HCT116 (cell line): Measurements from ENCODE around the gene MRFAP1. TPM values are rescaled to one million over a fixed set of nuclear protein-coding genes. Genes with fewer than 3 reads are reported as not detected.

Source experiments
- ATAC-seq: fragments of 200-7000 bp; cut with Tn5 transposase; 2 replicates; pipeline ENCODE4 v1.9.1; 2020; ENCODE audit warnings: mild to moderate bottlenecking, moderate library complexity
- BruUV-seq: library from RNA; stranded (reverse); fragments of 400-500 nt; replicated peaks from 2 replicates; lab custom pipeline; 2021; lab: Mats Ljungman, UMichigan
- CTCF ChIA-PET: fragments of 300-600 bp; sonication (Branson Sonifier 250); formaldehyde crosslinking; loops from one replicate; lab custom pipeline; 2021; ENCODE audit warnings: antibody characterized with exemption; lab: Charles Lee
- POLR2A ChIA-PET: fragments of 300-600, 350-600 bp; sonication (Branson Sonifier 250); formaldehyde crosslinking; loops from one replicate; lab custom pipeline; 2021; ENCODE audit warnings: antibody characterized with exemption; lab: Charles Lee
- RAD21 ChIA-PET, 2 experiments: fragments of 300-600 bp; sonication (Branson Sonifier 250); formaldehyde crosslinking; loops; one replicate each; lab custom pipeline; 2023; ENCODE audit warnings: low total read pairs in 2 of 2; ENCODE audit not compliant: uncharacterized antibody in 2 of 2, unreplicated experiment in 2 of 2, low non-redundant PET in 1 of 2; lab: Charles Lee
- DNase-seq: peaks from one replicate; pipeline ENCODE4 v3.0.0-alpha.2; 2010; ENCODE audit warnings: low read depth, low spot score
- H2AFZ ChIP-seq: fragments of 200-600 bp; shearing (Covaris generic), sonication (generic); 2 replicates; pipeline ENCODE4 v1.6.1; 2017; ENCODE audit warnings: low read depth, mixed run types, mixed read lengths, antibody characterized with exemption, low read length; ENCODE audit not compliant: poor library complexity, severe bottlenecking
- H3K27ac ChIP-seq: 2 replicates; pipeline ENCODE4 v1.5.1; 2012; ENCODE audit warnings: low read depth, low read length
- H3K27me3 ChIP-seq: fragments of 200-600 bp; sonication (generic); 2 replicates; pipeline ENCODE4 v1.6.1; 2016; ENCODE audit warnings: mixed run types, low read length, mixed read lengths; ENCODE audit not compliant: insufficient read depth
- H3K36me3 ChIP-seq, 2 experiments: fragments of 200-500 bp in 1 of 2; fragments of 200-600 bp in 1 of 2; sonication (Bioruptor generic) in 1 of 2; sonication (generic) in 1 of 2; 2 replicates each; pipeline versions ENCODE4 v1.5.1 to v1.6.1; 2014 to 2016; ENCODE audit warnings: low read length in 2 of 2, inconsistent platforms in 1 of 2, mixed read lengths in 1 of 2, mixed run types in 1 of 2; ENCODE audit not compliant: insufficient read depth in 2 of 2, control insufficient read depth in 1 of 2
- H3K4me1 ChIP-seq, 2 experiments: fragments of 200-600 bp in 1 of 2; sonication (generic) in 1 of 2; 2 replicates each; pipeline versions ENCODE4 v1.5.1 to v1.6.1; 2012 to 2017; ENCODE audit warnings: low read length in 2 of 2, inconsistent platforms in 1 of 2, mild to moderate bottlenecking in 1 of 2, mixed read lengths in 1 of 2, mixed run types in 1 of 2, moderate library complexity in 1 of 2; ENCODE audit not compliant: insufficient read depth in 2 of 2, control insufficient read depth in 1 of 2
- H3K4me2 ChIP-seq: fragments of 200-600 bp; sonication (generic); 2 replicates; pipeline ENCODE4 v1.6.1; 2017; ENCODE audit warnings: mixed run types, low read length, mixed read lengths
- H3K4me3 ChIP-seq, 2 experiments: fragments of 200-600 bp in 1 of 2; sonication (generic) in 1 of 2; replicated peaks in 1 of 2; 2 replicates each; pipeline ENCODE4 v1.5.1; 2011 to 2016; ENCODE audit warnings: low read length in 2 of 2, control low read depth in 1 of 2, low read depth in 1 of 2, mild to moderate bottlenecking in 1 of 2, mixed read lengths in 1 of 2, mixed run types in 1 of 2
- H3K79me2 ChIP-seq: fragments of 200-600 bp; sonication (generic); 2 replicates; pipeline ENCODE4 v1.6.1; 2017; ENCODE audit warnings: mild to moderate bottlenecking, mixed run types, low read length, moderate library complexity, mixed read lengths; ENCODE audit not compliant: insufficient read depth
- H3K9ac ChIP-seq: fragments of 200-600 bp; sonication (generic); 2 replicates; pipeline ENCODE4 v1.6.1; 2016; ENCODE audit warnings: low read length, mixed read lengths
- H3K9me2 ChIP-seq: fragments of 200-600 bp; sonication (generic), shearing (Covaris generic); 2 replicates; pipeline ENCODE4 v1.6.1; 2017; ENCODE audit warnings: mixed run types, mild to moderate bottlenecking, moderate library complexity; ENCODE audit not compliant: insufficient read depth
- H3K9me3 ChIP-seq, 2 experiments: fragments of 200-500 bp in 1 of 2; fragments of 200-600 bp in 1 of 2; sonication (Bioruptor generic) in 1 of 2; sonication (generic) in 1 of 2; 2 replicates each; pipeline ENCODE4 v1.6.1; 2014 to 2017; ENCODE audit warnings: low read length in 2 of 2, mixed read lengths in 2 of 2, inconsistent platforms in 1 of 2, low read depth in 1 of 2, mild to moderate bottlenecking in 1 of 2, mixed run types in 1 of 2, moderate library complexity in 1 of 2; ENCODE audit not compliant: control insufficient read depth in 1 of 2, insufficient read depth in 1 of 2
- H4K20me1 ChIP-seq: fragments of 200-600 bp; sonication (generic), shearing (Covaris generic); 2 replicates; pipeline ENCODE4 v1.6.1; 2017; ENCODE audit warnings: mixed run types, mild to moderate bottlenecking, moderate library complexity; ENCODE audit not compliant: insufficient read depth
- CBX3 ChIP-seq: IDR thresholded peaks from 2 replicates; pipeline ENCODE4 v1.6.1; 2012; ENCODE audit warnings: low read depth
- EZH2phosphoT487 ChIP-seq: fragments of 200-600 bp; IDR thresholded peaks from 2 replicates; pipeline ENCODE4 v1.6.1; 2018; ENCODE audit warnings: antibody characterized with exemption, borderline replicate concordance
- POLR2AphosphoS5 ChIP-seq: IDR thresholded peaks from 2 replicates; pipeline ENCODE4 v1.6.1; 2011; ENCODE audit warnings: mild to moderate bottlenecking, low read depth, low read length, moderate library complexity
- SIN3A ChIP-seq: IDR thresholded peaks from 2 replicates; pipeline ENCODE4 v1.6.1; 2012; ENCODE audit warnings: low read depth
- TCF7L2 ChIP-seq: IDR thresholded peaks from 2 replicates; pipeline ENCODE4 v1.7.0; 2011; ENCODE audit warnings: borderline replicate concordance, inconsistent platforms; ENCODE audit not compliant: insufficient read depth, insufficient read length; ENCODE audit errors: extremely low read depth
- YY1 ChIP-seq: IDR thresholded peaks from 2 replicates; pipeline ENCODE4 v1.6.1; 2011; ENCODE audit warnings: low read length, low read depth, moderate library complexity, mild to moderate bottlenecking; ENCODE audit not compliant: insufficient replicate concordance; ENCODE audit errors: extremely low read depth
- ZFX ChIP-seq: fragments of 450-650 bp; IDR thresholded peaks from 2 replicates; pipeline ENCODE4 v1.6.1; 2017
- ZNF274 ChIP-seq: fragments of 200-500 bp; sonication (Bioruptor generic); IDR thresholded peaks from 2 replicates; pipeline ENCODE4 v1.6.1; 2014; ENCODE audit warnings: mild to moderate bottlenecking, low read depth, low read length, inconsistent platforms
- intact Hi-C: fragments of 100-400 bp; cut with micrococcal nuclease; formaldehyde crosslinking; loops from 2 replicates; pipeline ENCODE4 v1.10.0; 2022
- total RNA-seq: library from RNA; stranded (reverse); gene quantifications from one replicate; pipeline ENCODE4 v1.2.1, GENCODE V29; 2021; ENCODE audit not compliant: unreplicated experiment
- TF ChIP-seq, protein P1 (sequence below): IDR thresholded peaks from 2 replicates; pipeline ENCODE4 v1.6.1; 2012; ENCODE audit warnings: low read depth
- TF ChIP-seq, protein P2 (sequence below): IDR thresholded peaks from 2 replicates; pipeline ENCODE4 v1.6.1; 2012

Gene MRFAP1
- total RNA-seq, 1 experiment from 2014 or later, result 313 TPM

DNA sequence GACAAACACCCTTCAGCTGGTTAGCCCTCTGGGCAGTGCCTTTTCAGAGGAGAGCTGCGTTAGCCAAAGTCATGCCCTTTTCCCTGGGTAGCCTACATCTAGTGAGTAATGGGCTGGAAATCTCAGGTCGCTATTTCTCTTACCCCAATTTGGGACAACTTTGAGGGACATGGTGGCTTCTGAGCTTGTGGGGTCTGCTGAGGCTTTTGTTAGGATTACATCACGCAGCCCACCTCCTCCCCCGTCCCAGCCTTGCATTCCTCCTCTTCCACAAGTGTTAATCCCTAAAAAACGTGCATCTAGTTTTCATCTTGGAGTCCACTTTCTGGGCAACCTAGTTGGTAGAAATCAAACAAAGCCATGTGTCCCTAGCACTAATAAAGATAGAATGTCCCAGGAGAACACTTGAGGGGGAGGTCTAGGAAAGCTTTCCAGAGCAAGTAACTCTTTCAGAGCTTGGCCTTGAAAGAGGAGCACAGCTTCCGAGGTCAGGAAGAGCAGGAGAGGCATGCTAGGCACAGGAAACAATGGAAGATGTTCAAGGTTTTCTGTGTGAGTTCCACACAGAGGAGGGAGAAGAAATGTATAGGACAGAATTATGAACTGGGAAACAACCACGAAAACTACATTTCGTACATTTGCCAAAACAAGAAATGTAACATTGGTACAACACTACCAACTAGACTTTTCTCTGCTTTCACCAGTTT lies 2.8 kb downstream of the MRFAP1 start:
- Histone ChIP-seq H3K9ac (no peak overlapping the region), H3K9me2 (no peaks in the 10 kb centered on the region), H3K36me3 (peaks cover 9 to 21% of the 10 kb centered on the region in 2 experiments; a peak in 3 of 4 replicates), H3K4me2 (no peak overlapping the region), H3K79me2 (peaks cover 30% of the 10 kb centered on the region), H3K27me3 (no peaks in the 10 kb centered on the region), H3K4me3 (no peak overlapping the region), H3K4me1 (peaks cover 10 to 13% of the 10 kb centered on the region in 2 experiments), H3K27ac (no peak overlapping the region), H4K20me1 (no peaks in the 10 kb centered on the region), H3K9me3 (no peaks in the 10 kb centered on the region), H2AFZ (no peak overlapping the region)
- no peak for ATAC-seq
- RAD21 ChIA-PET, result no interaction called here
- no peak for DNase-seq
- TF ChIP-seq CBX3, result no peak
- TF ChIP-seq POLR2AphosphoS5, result 0 out of 2 replicates have a peak, but pooled peaks have one; percentile 1
- POLR2A ChIA-PET, result interaction anchor here (0.7 to 3.4 kb wide), 2 partner anchors 30 to 34 kb away, joined by 4 to 17 read pairs; a partner anchor contains a TSS
- intact Hi-C loops, result no loop called here
- CTCF ChIA-PET, result no interaction called here
- no TSS peak for BruUV-seq

DNA sequence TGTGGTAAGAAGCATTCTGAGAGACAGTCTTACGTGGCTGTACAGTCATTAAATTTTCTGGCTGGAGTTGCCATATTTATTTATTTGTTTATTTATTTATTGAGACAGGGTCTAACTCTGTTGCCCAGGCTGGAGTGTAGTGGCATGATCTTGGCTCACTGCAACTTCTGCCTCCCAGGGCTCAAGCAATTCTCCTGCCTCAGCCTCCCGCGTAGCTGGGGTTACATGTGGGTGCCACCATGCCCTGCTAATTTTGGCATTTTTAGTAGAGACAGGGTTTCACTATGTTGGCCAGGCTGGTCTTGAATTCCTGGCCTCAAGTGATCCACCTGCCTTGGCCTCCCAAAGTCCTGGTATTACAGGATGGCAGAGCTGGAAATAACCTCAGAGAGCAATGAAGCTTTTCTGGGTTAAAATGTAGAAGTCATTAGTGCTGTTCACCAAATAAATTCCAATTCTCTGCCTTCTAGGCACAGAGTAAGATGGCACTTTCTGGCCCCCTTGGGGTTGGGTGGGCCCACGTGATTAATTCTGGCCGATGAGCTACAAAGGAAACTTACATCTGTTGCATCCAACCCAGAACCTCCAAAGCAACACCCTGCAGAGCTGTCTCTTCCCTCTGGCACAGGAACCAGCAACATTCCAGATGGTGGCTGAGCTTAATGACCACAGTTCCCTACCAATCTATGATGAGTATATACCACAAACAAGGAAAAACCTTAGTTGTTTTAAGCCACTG lies 4.5 kb downstream of the MRFAP1 start:
- H3K4me3 ChIP-seq, result no peak overlapping the region
- ChIA-PET RAD21 (no interaction called here), CTCF (no interaction called here), POLR2A (interaction anchor here (3.4 kb wide), 1 partner anchor 28 kb away, joined by 17 read pairs; a partner anchor contains a TSS)
- no peak overlapping the region for H3K27ac ChIP-seq
- intact Hi-C loops, result no loop called here
- no TSS peak for BruUV-seq
- peaks cover 30% of the 10 kb centered on the region for H3K79me2 ChIP-seq
- H3K36me3 ChIP-seq, result peaks cover 9 to 21% of the 10 kb centered on the region in 2 experiments; a peak in 3 of 4 replicates
- H2AFZ ChIP-seq, result no peak overlapping the region
- no peaks in the 10 kb centered on the region for H3K27me3 ChIP-seq
- peaks cover 8 to 11% of the 10 kb centered on the region in 2 experiments for H3K4me1 ChIP-seq
- no peak overlapping the region for H3K9ac ChIP-seq
- no peaks in the 10 kb centered on the region for H3K9me3 ChIP-seq
- ATAC-seq (no peak), DNase-seq (no peak)
- no peak overlapping the region for H3K4me2 ChIP-seq
- H3K9me2 ChIP-seq, result no peaks in the 10 kb centered on the region
- H4K20me1 ChIP-seq, result no peaks in the 10 kb centered on the region
- TF ChIP-seq YY1 (no peak), ZFX (no peak), SIN3A (no peak), TCF7L2 (no peak), ZNF274 (no peak), EZH2phosphoT487 (no peak)
- TF ChIP-seq, protein P1, sequence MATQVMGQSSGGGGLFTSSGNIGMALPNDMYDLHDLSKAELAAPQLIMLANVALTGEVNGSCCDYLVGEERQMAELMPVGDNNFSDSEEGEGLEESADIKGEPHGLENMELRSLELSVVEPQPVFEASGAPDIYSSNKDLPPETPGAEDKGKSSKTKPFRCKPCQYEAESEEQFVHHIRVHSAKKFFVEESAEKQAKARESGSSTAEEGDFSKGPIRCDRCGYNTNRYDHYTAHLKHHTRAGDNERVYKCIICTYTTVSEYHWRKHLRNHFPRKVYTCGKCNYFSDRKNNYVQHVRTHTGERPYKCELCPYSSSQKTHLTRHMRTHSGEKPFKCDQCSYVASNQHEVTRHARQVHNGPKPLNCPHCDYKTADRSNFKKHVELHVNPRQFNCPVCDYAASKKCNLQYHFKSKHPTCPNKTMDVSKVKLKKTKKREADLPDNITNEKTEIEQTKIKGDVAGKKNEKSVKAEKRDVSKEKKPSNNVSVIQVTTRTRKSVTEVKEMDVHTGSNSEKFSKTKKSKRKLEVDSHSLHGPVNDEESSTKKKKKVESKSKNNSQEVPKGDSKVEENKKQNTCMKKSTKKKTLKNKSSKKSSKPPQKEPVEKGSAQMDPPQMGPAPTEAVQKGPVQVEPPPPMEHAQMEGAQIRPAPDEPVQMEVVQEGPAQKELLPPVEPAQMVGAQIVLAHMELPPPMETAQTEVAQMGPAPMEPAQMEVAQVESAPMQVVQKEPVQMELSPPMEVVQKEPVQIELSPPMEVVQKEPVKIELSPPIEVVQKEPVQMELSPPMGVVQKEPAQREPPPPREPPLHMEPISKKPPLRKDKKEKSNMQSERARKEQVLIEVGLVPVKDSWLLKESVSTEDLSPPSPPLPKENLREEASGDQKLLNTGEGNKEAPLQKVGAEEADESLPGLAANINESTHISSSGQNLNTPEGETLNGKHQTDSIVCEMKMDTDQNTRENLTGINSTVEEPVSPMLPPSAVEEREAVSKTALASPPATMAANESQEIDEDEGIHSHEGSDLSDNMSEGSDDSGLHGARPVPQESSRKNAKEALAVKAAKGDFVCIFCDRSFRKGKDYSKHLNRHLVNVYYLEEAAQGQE, result no peak
- TF ChIP-seq, protein P2, sequence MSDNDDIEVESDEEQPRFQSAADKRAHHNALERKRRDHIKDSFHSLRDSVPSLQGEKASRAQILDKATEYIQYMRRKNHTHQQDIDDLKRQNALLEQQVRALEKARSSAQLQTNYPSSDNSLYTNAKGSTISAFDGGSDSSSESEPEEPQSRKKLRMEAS, result no peak
- TF ChIP-seq, all 23 proteins: peak for 0
